Measurements from ENCODE around the gene RCOR2. TPM values are rescaled to one million over a fixed set of nuclear protein-coding genes. Genes with fewer than 3 reads are reported as not detected.

Gene RCOR2
- total and polyA plus RNA-seq, 2 of the 13 experiments (the other 11 are each of a cell fraction or from before 2014, with no cell fraction given), result 8.3 to 8.5 TPM

DNA sequence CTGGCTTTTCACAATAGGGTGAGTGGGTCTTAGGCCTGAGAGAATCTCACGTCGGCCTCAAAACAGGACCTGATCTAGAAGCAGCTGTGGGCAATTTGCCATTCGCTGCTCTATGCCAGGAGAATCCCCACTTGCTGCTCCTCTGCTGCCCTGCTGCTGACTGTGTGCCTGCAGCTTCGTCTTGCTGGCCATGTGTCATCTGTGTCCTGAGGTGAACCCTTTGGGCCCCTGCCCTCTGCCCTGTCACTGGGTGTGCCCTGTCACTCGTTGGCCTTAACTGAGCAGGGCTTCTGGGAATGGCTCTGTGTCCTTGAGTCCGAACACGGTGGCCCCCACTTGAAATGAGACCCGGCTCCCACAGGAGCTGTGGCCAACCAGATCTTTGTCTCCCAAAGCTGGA lies 28.0 kb upstream of the RCOR2 start (continued):
- TF ChIP-seq, protein P1, sequence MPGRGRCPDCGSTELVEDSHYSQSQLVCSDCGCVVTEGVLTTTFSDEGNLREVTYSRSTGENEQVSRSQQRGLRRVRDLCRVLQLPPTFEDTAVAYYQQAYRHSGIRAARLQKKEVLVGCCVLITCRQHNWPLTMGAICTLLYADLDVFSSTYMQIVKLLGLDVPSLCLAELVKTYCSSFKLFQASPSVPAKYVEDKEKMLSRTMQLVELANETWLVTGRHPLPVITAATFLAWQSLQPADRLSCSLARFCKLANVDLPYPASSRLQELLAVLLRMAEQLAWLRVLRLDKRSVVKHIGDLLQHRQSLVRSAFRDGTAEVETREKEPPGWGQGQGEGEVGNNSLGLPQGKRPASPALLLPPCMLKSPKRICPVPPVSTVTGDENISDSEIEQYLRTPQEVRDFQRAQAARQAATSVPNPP (CRISPR knock-in tag; IDR thresholded peaks at IDR 0.05), result no peak
- no peak for TF ChIP-seq NFKBIZ (CRISPR knock-in tag; IDR thresholded peaks at IDR 0.05)
- no peak for TF ChIP-seq ZNF260 (CRISPR knock-in tag; IDR thresholded peaks at IDR 0.05; ENCODE audit: borderline replicate concordance, low read depth)
- TF ChIP-seq ZNF570 (CRISPR knock-in tag; IDR thresholded peaks at IDR 0.05; ENCODE audit: borderline replicate concordance), result no peak
- TF ChIP-seq HOXA7 (CRISPR knock-in tag; IDR thresholded peaks at IDR 0.05), result no peak
- TF ChIP-seq ZNF33A (CRISPR knock-in tag; IDR thresholded peaks at IDR 0.05; ENCODE audit: borderline replicate concordance), result no peak
- TF ChIP-seq RXRB (CRISPR knock-in tag; IDR thresholded peaks at IDR 0.05; ENCODE audit: borderline replicate concordance), result peak; percentile 99
- TF ChIP-seq, protein P2, sequence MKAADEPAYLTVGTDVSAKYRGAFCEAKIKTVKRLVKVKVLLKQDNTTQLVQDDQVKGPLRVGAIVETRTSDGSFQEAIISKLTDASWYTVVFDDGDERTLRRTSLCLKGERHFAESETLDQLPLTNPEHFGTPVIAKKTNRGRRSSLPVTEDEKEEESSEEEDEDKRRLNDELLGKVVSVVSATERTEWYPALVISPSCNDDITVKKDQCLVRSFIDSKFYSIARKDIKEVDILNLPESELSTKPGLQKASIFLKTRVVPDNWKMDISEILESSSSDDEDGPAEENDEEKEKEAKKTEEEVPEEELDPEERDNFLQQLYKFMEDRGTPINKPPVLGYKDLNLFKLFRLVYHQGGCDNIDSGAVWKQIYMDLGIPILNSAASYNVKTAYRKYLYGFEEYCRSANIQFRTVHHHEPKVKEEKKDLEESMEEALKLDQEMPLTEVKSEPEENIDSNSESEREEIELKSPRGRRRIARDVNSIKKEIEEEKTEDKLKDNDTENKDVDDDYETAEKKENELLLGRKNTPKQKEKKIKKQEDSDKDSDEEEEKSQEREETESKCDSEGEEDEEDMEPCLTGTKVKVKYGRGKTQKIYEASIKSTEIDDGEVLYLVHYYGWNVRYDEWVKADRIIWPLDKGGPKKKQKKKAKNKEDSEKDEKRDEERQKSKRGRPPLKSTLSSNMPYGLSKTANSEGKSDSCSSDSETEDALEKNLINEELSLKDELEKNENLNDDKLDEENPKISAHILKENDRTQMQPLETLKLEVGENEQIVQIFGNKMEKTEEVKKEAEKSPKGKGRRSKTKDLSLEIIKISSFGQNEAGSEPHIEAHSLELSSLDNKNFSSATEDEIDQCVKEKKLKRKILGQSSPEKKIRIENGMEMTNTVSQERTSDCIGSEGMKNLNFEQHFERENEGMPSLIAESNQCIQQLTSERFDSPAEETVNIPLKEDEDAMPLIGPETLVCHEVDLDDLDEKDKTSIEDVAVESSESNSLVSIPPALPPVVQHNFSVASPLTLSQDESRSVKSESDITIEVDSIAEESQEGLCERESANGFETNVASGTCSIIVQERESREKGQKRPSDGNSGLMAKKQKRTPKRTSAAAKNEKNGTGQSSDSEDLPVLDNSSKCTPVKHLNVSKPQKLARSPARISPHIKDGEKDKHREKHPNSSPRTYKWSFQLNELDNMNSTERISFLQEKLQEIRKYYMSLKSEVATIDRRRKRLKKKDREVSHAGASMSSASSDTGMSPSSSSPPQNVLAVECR (CRISPR knock-in tag; IDR thresholded peaks at IDR 0.05; ENCODE audit: borderline replicate concordance), result peak; percentile 54; the same call in 1 of the 2 replicates
- TF ChIP-seq, protein P3, sequence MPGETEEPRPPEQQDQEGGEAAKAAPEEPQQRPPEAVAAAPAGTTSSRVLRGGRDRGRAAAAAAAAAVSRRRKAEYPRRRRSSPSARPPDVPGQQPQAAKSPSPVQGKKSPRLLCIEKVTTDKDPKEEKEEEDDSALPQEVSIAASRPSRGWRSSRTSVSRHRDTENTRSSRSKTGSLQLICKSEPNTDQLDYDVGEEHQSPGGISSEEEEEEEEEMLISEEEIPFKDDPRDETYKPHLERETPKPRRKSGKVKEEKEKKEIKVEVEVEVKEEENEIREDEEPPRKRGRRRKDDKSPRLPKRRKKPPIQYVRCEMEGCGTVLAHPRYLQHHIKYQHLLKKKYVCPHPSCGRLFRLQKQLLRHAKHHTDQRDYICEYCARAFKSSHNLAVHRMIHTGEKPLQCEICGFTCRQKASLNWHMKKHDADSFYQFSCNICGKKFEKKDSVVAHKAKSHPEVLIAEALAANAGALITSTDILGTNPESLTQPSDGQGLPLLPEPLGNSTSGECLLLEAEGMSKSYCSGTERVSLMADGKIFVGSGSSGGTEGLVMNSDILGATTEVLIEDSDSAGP (CRISPR knock-in tag; IDR thresholded peaks at IDR 0.05; ENCODE audit: borderline replicate concordance), result no peak; the same call in 1 of the 2 replicates
- peak; percentile 51; the same call in 1 of the 2 replicates for TF ChIP-seq ZNF317 (CRISPR knock-in tag; IDR thresholded peaks at IDR 0.05)
- TF ChIP-seq, protein P4, sequence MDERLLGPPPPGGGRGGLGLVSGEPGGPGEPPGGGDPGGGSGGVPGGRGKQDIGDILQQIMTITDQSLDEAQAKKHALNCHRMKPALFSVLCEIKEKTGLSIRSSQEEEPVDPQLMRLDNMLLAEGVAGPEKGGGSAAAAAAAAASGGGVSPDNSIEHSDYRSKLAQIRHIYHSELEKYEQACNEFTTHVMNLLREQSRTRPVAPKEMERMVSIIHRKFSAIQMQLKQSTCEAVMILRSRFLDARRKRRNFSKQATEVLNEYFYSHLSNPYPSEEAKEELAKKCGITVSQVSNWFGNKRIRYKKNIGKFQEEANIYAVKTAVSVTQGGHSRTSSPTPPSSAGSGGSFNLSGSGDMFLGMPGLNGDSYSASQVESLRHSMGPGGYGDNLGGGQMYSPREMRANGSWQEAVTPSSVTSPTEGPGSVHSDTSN (CRISPR knock-in tag; IDR thresholded peaks at IDR 0.05), result no peak
- TF ChIP-seq KDM4B (CRISPR knock-in tag; IDR thresholded peaks at IDR 0.05), result no peak
- no peak for TF ChIP-seq ZNF274 (CRISPR knock-in tag; IDR thresholded peaks at IDR 0.05)
- no peak for TF ChIP-seq CBX2 (IDR thresholded peaks at IDR 0.05; ENCODE audit: low read depth, low read length)
- no peak for TF ChIP-seq CBX2 (CRISPR knock-in tag; IDR thresholded peaks at IDR 0.05; ENCODE audit: low read depth)
- 0 out of 2 replicates have a peak, but pooled peaks have one; percentile 34 for TF ChIP-seq BORCS8-MEF2B (CRISPR knock-in tag; IDR thresholded peaks at IDR 0.05)
- TF ChIP-seq ZSCAN30 (CRISPR knock-in tag; IDR thresholded peaks at IDR 0.05), result no peak
- no peak for TF ChIP-seq RBFOX2 (IDR thresholded peaks at IDR 0.05; ENCODE audit: low read depth, low read length)
- no peak for TF ChIP-seq FOXJ3 (CRISPR knock-in tag; IDR thresholded peaks at IDR 0.05; ENCODE audit: borderline replicate concordance)
- TF ChIP-seq, protein P5, sequence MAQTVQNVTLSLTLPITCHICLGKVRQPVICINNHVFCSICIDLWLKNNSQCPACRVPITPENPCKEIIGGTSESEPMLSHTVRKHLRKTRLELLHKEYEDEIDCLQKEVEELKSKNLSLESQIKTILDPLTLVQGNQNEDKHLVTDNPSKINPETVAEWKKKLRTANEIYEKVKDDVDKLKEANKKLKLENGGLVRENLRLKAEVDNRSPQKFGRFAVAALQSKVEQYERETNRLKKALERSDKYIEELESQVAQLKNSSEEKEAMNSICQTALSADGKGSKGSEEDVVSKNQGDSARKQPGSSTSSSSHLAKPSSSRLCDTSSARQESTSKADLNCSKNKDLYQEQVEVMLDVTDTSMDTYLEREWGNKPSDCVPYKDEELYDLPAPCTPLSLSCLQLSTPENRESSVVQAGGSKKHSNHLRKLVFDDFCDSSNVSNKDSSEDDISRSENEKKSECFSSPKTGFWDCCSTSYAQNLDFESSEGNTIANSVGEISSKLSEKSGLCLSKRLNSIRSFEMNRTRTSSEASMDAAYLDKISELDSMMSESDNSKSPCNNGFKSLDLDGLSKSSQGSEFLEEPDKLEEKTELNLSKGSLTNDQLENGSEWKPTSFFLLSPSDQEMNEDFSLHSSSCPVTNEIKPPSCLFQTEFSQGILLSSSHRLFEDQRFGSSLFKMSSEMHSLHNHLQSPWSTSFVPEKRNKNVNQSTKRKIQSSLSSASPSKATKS (CRISPR knock-in tag; IDR thresholded peaks at IDR 0.05), result no peak

Measured in HepG2 (cell line).